CD4-positive, alpha-beta T cell (primary cell): ENCODE data around the gene SRSF2. TPM values are rescaled to one million over a fixed set of nuclear protein-coding genes. Genes with fewer than 3 reads are reported as not detected.
"Not testable (repeated sequence)": the region's sequence is repeated elsewhere in the genome, so short reads cannot be mapped to it uniquely, and the experiment has no call there.

Experiments
- ATAC-seq: fragments of 200-7000 bp; cut with Tn5 transposase; one replicate; pipeline ENCODE4 v1.10.0; 2022; ENCODE audit warnings: mild to moderate bottlenecking; ENCODE audit not compliant: poor library complexity
- CTCF ChIA-PET: fragments of 350-600 bp; sonication (Branson Sonifier 250); formaldehyde crosslinking; loops from one replicate; lab custom pipeline; 2021; ENCODE audit warnings: antibody characterized with exemption, inconsistent platforms; lab: Charles Lee
- POLR2A ChIA-PET: fragments of 350-600 bp; sonication (Branson Sonifier 250); formaldehyde crosslinking; loops from one replicate; lab custom pipeline; 2021; ENCODE audit warnings: antibody characterized with exemption, inconsistent platforms; lab: Charles Lee
- DNase-seq, 14 experiments: peaks; one replicate each; pipeline ENCODE4 v3.0.0-alpha.2; 2013 to 2020; ENCODE audit warnings: mixed read lengths in 2 of 14
- H3K27ac ChIP-seq, 2 donors: one replicate each; pipeline versions ENCODE4 v1.5.1 to v1.7.0; 2013; ENCODE audit warnings: low read length in 2 of 2, low read depth in 1 of 2, mild to moderate bottlenecking in 1 of 2
- H3K27me3 ChIP-seq, 2 experiments: 1 replicate in 1 of 2; 2 replicates in 1 of 2; pipeline versions ENCODE4 v1.6.1 to v1.7.0; 2013; ENCODE audit warnings: low read length in 2 of 2, control low read depth in 1 of 2, mild to moderate bottlenecking in 1 of 2, moderate library complexity in 1 of 2; ENCODE audit not compliant: insufficient read depth in 2 of 2, control insufficient read depth in 1 of 2
- H3K36me3 ChIP-seq: one replicate; pipeline ENCODE4 v1.6.1; 2013; ENCODE audit warnings: low read length, control low read depth; ENCODE audit not compliant: insufficient read depth
- H3K4me1 ChIP-seq: one replicate; pipeline ENCODE4 v1.6.1; 2013; ENCODE audit warnings: low read length, control low read depth; ENCODE audit not compliant: insufficient read depth
- H3K4me3 ChIP-seq: one replicate; pipeline ENCODE4 v1.5.1; 2013; ENCODE audit warnings: mild to moderate bottlenecking, low read length, moderate library complexity
- H3K9me3 ChIP-seq, 2 experiments: 1 replicate in 1 of 2; 2 replicates in 1 of 2; pipeline versions ENCODE4 v1.6.1 to v1.7.0; 2013; ENCODE audit warnings: low read length in 2 of 2, mild to moderate bottlenecking in 2 of 2, control low read depth in 1 of 2, moderate library complexity in 1 of 2; ENCODE audit not compliant: control insufficient read depth in 1 of 2, insufficient read depth in 1 of 2
- H3K27ac Mint-ChIP-seq: one replicate; pipeline ENCODE4 v1.8.0; 2020; ENCODE audit warnings: mixed read lengths
- H3K27me3 Mint-ChIP-seq: one replicate; pipeline ENCODE4 v1.8.0; 2021; ENCODE audit warnings: mixed read lengths
- H3K36me3 Mint-ChIP-seq: one replicate; pipeline ENCODE4 v1.8.0; 2021; ENCODE audit warnings: low read depth, mixed read lengths
- H3K4me1 Mint-ChIP-seq: one replicate; pipeline ENCODE4 v1.8.0; 2021; ENCODE audit warnings: low read depth, mixed read lengths
- H3K4me3 Mint-ChIP-seq: one replicate; pipeline ENCODE4 v1.8.0; 2020; ENCODE audit warnings: mild to moderate bottlenecking, mixed read lengths
- H3K9me3 Mint-ChIP-seq: one replicate; pipeline ENCODE4 v1.8.0; 2020; ENCODE audit warnings: mixed read lengths
- CTCF ChIP-seq: fragments of 200-600 bp; IDR thresholded peaks from one replicate; pipeline ENCODE4 v1.8.0; 2022; ENCODE audit warnings: antibody characterized with exemption, mild to moderate bottlenecking
- intact Hi-C, 2 experiments: fragments of 100-400 bp; cut with DNase I in 1 of 2; cut with micrococcal nuclease in 1 of 2; formaldehyde crosslinking; loops; one replicate each; pipeline versions ENCODE4 v1.15.1 to v1.9.0; 2023 to 2025; cut with DNase I, micrococcal nuclease
- total RNA-seq, 174 experiments: library from RNA in 2 of 174; stranded (reverse) in 2 of 174; gene quantifications; one replicate each; pipeline ENCODE4 v1.2.3 and lab custom pipeline; 2021 to 2026

The SRSF2 gene
- total RNA-seq, 2 experiments from 2014 or later = 448 to 460 TPM

DNA sequence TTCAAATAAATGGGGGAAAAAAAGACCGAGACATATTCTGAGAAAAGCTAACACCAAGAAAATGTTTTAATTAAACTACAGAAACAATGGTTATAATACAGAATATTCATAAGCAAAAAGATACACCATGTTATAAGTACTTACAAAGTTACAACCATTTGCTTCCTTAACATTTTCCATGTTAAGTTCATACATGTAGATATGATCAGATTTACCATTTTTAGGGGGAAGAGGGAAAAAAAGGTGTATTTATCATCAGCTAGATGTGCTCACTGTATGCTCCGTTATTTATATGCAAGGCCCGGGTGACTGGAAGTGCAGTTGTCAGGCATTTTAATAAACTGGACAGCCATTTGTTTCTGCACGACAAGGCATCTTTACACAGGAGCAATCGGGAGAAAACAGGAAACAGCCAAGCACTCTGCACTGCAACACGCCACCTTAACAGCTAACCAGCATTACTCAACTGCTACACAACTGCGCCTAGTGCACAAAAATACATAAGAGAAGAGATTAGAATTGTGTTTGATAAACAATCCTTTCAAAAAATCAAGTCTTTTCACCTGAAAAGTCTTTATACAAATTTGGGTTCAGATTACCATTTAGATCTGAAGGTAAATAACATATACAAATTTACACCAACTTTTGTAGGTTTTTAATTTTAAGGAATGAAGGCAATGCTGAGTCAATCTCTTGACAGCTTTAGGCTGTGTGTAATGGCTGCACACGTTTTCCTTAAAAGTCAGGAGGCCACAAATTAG lies 2.9 kb downstream of the SRSF2 start:
- CTCF ChIA-PET = interaction anchor here (0.5 to 2.2 kb wide), 5 partner anchors 8 to 211 kb away, joined by 3 to 8 read pairs (median 4); partner anchors contain the start of genes JMJD6 and METTL23
- TF ChIP-seq CTCF = no peak
- intact Hi-C loops = loop anchor here in 1 of 2 experiments (10.0 kb wide), 2 partner anchors 279 to 949 kb away; partner anchors contain the start of genes UBE2O and UNK
- ATAC-seq (no peak), DNase-seq (peak in 4 of 14 experiments; percentile 40 to 60 (median 46))
- H3K9me3 ChIP-seq = no peaks in the 10 kb centered on the region
- Mint-ChIP-seq H3K27me3 (no peaks in the 10 kb centered on the region), H3K4me1 (peaks cover 64% of the 10 kb centered on the region), H3K27ac (peak overlapping the region; percentile 96), H3K4me3 (peak overlapping the region; percentile 92), H3K36me3 (peaks cover 81% of the 10 kb centered on the region), H3K9me3 (no peaks in the 10 kb centered on the region)
- peak overlapping the region; percentile 96 for H3K4me3 ChIP-seq
- POLR2A ChIA-PET = interaction anchor here (0.9 to 7.9 kb wide), 7 partner anchors 8 to 470 kb away, joined by 3 to 165 read pairs (median 4); partner anchors contain the start of genes JMJD6, METTL23, MXRA7 and UBALD2
- peaks cover 57% of the 10 kb centered on the region for H3K4me1 ChIP-seq
- peaks cover 63% of the 10 kb centered on the region for H3K36me3 ChIP-seq
- no peaks in the 10 kb centered on the region for H3K27me3 ChIP-seq
- peak overlapping the region in 1 of 2 donors; percentile 9 for H3K27ac ChIP-seq

GRCh38 chr17:76733618-76733957 lies 3.5 kb downstream of the SRSF2 start:
- H3K9me3 Mint-ChIP-seq = no peaks in the 10 kb centered on the region
- peak overlapping the region; percentile 96 for H3K27ac Mint-ChIP-seq
- peak overlapping the region; percentile 92 for H3K4me3 Mint-ChIP-seq
- H3K36me3 Mint-ChIP-seq = peaks cover 83% of the 10 kb centered on the region
- DNase-seq (no peak), ATAC-seq (no peak)
- Histone ChIP-seq H3K36me3 (peaks cover 68% of the 10 kb centered on the region), H3K9me3 (no peaks in the 10 kb centered on the region), H3K4me1 (peaks cover 61% of the 10 kb centered on the region), H3K27ac (no peak overlapping the region), H3K4me3 (no peak overlapping the region), H3K27me3 (no peaks in the 10 kb centered on the region)
- H3K4me1 Mint-ChIP-seq = peaks cover 59% of the 10 kb centered on the region
- no peak for TF ChIP-seq CTCF
- intact Hi-C loops = loop anchor here in 1 of 2 experiments (10.0 kb wide), 2 partner anchors 279 to 949 kb away; partner anchors contain the start of genes UBE2O and UNK
- ChIA-PET POLR2A (interaction anchor here (0.9 to 7.9 kb wide), 5 partner anchors 7 to 177 kb away, joined by 4 to 165 read pairs (median 20); partner anchors contain the start of genes JMJD6, METTL23 and MXRA7), CTCF (interaction anchor here (0.6 to 1.0 kb wide), 2 partner anchors 19 to 633 kb away, joined by 3 read pairs; no protein-coding TSS in a partner anchor)
- H3K27me3 Mint-ChIP-seq = no peaks in the 10 kb centered on the region

- no peaks in the 10 kb centered on the region for H3K9me3 Mint-ChIP-seq
- ChIA-PET CTCF (interaction anchor here (0.6 to 1.0 kb wide), 2 partner anchors 18 to 633 kb away, joined by 3 read pairs; no protein-coding TSS in a partner anchor), POLR2A (interaction anchor here (0.6 to 7.9 kb wide), 6 partner anchors 19 to 895 kb away, joined by 3 to 63 read pairs (median 4); partner anchors contain the start of gene MXRA7)
- no peak for DNase-seq
- Histone ChIP-seq H3K9me3 (no peaks in the 10 kb centered on the region), H3K27me3 (no peaks in the 10 kb centered on the region), H3K4me1 (peaks cover 61% of the 10 kb centered on the region), H3K36me3 (peaks cover 69% of the 10 kb centered on the region), H3K27ac (no peak overlapping the region), H3K4me3 (no peak overlapping the region)
- no peaks in the 10 kb centered on the region for H3K27me3 Mint-ChIP-seq
- H3K36me3 Mint-ChIP-seq = peaks cover 79% of the 10 kb centered on the region
- ATAC-seq = no peak
- H3K27ac Mint-ChIP-seq = peak overlapping the region; percentile 96
- intact Hi-C loops = loop anchor here in 1 of 2 experiments (10.0 kb wide), 2 partner anchors 278 to 948 kb away; partner anchors contain the start of genes UBE2O and UNK
- H3K4me1 Mint-ChIP-seq = peaks cover 54% of the 10 kb centered on the region
- no peak for TF ChIP-seq CTCF
- peak overlapping the region; percentile 92 for H3K4me3 Mint-ChIP-seq
These were observed 4.2 kb downstream of the SRSF2 start for GRCh38 chr17:76732734-76733617.

- CTCF ChIA-PET = not testable (repeated sequence)
These were observed 5.1 kb downstream of the SRSF2 start for GRCh38 chr17:76731800-76732733.

More at GRCh38 chr17:76731800-76732733, 5.1 kb downstream of the SRSF2 start:
- H3K4me1 ChIP-seq = peaks cover 70% of the 10 kb centered on the region
- intact Hi-C loops = loop anchor here in 1 of 2 experiments (10.0 kb wide), 2 partner anchors 277 to 947 kb away; partner anchors contain the start of genes UBE2O and UNK
- H3K27ac Mint-ChIP-seq = peak overlapping the region; percentile 96
- not testable (repeated sequence) for H3K9me3 Mint-ChIP-seq, DNase-seq, H3K9me3 ChIP-seq, H3K27me3 ChIP-seq, ATAC-seq, H3K4me3 ChIP-seq, H3K27me3 Mint-ChIP-seq
- H3K4me1 Mint-ChIP-seq = peaks cover 61% of the 10 kb centered on the region
- H3K36me3 ChIP-seq = peaks cover 69% of the 10 kb centered on the region
- peaks cover 80% of the 10 kb centered on the region for H3K36me3 Mint-ChIP-seq
- peak overlapping the region; percentile 92 for H3K4me3 Mint-ChIP-seq
- peak overlapping the region in 1 of 2 donors; percentile 4 for H3K27ac ChIP-seq
- POLR2A ChIA-PET = interaction anchor here (0.6 to 7.9 kb wide), 8 partner anchors 12 to 593 kb away, joined by 3 to 63 read pairs (median 4); partner anchors contain the start of gene MXRA7
